Measurements from ENCODE around the gene IMPG2.
"Not testable (repeated sequence)": the region's sequence is repeated elsewhere in the genome, so short reads cannot be mapped to it uniquely, and the experiment has no call there.

IMPG2 gene

DNA sequence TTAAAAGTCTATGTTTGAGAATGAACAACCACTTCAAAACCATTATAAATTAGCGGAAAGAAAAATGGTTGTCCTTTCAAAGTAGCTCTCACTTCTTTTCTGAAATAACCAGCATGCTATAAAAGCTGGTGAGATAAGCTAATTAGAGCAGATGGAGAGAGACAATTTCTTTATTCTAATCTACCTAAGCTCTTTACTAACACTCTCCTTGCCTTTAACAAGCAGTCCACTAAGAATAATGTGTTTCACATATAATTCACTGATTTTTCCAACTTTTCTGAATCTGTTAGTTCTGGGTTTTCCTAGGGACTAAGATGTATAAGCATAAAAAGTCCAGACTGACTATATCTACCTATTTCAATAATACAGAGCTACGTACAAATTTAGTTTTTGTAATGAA lies at the start of gene IMPG2:
Gene IMPG2 (minus strand): TSS at position 101 of the 400 bp plus-strand sequence. CDS start 203 bp downstream, outside the sequence.
- no peak for DNase-seq

DNA sequence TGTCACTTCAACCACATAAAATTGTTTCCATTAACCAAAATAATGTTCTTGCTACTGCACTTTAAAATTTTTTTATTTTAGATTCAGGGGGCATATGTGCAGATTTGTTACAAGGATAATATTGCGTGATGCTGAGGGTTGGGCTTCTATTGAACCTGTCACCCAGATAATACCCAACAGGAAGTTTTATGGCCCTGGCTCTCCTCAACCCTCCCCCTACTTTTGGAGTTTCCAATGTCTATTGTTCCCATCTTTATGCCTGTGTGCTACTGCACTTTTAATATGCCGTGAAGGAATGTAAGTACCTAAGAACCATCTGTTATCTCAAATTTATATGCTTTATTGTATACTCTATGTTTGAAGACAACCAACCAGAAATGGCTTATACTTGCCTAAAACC lies 42.0 kb upstream of the IMPG2 start:
- no peak for DNase-seq

DNA sequence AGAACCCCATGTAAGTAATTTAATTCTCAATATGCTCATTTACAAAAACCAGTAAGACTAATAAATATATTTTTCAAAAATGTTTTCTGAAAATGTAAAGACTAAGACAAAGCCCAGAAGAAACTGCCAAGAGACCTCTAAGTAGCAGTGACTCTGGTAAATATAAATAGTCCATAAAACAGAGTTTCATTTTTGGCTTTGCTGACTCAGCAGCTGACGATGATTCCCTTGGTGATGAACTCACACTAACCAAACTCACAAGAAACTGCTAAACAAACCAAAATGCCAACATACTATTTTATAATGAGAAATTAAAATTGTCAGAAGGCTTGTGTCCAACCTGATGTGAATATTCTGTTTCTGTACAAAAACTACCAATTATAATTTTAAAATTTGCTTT lies 31.5 kb upstream of the IMPG2 start:
- no peak for DNase-seq

DNA sequence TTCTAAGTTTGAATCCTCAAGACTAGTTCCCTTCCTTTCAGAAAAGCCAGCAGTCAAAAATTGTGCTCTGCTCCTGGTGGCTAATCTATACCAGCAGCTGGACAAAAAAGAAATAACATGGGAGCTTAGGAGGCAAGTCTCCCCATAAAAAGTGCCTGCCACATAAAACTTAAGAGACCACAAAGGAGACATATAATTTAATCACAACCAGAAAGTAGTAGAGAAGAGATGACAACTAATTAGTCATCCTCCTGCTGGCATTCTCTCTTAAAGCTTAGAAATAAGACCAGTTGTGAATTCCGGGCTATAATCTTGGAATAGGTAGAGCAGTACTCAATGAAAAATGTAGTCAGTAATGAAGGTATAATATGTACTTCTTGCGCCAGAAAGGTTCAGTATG lies 20.2 kb upstream of the IMPG2 start:
- DNase-seq: no peak

DNA sequence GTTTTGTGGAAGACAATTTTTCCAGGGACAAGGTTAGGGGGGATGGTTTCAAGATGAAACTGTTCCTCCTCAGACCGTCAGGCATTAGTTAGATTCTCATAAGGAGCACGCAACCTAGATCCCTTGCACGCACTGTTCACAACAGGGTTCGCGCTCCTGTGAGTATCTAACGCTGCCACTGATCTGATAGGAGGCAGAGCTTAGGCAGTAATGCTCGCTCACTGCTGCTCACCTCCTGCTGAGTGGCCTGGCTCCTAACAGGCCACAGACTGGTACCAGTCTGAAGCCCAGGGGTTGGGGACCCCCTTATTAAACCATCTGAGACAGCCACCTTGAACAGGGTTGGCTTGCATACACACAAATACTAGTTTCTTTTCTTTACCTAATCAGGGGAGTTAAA lies 13.5 kb upstream of the IMPG2 start:
- no peak for DNase-seq

DNA sequence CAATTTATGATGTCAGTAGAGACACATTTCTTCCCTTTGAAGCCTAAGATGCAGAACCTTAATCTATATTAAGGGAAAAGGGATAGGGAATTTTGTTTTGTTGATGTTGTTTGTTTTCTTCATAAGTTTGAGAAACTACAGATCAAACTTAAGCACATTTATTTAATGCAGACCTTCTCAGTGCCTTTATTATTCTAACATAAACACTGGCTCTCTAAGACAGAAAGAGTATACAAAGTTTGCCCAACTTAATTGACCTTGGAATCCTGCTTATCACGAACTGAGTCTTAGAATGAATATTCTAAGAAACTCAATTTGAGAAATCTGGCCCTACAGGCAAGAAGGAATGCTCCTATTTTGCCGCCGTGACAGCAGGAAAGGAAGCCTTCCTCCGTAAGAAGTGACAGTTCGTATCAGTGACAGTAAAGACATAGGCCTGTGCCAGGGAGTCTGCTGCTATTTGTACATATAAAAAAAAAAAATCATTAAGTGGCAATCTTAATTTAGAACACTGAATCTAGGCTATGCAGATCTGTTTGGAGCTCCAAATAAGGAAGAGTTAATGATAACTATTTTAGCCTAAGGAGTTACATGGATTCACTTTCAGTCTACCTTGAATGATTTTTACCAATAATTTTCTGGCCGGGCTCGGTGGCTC lies 8.8 kb upstream of the IMPG2 start:
- no peak for DNase-seq

DNA sequence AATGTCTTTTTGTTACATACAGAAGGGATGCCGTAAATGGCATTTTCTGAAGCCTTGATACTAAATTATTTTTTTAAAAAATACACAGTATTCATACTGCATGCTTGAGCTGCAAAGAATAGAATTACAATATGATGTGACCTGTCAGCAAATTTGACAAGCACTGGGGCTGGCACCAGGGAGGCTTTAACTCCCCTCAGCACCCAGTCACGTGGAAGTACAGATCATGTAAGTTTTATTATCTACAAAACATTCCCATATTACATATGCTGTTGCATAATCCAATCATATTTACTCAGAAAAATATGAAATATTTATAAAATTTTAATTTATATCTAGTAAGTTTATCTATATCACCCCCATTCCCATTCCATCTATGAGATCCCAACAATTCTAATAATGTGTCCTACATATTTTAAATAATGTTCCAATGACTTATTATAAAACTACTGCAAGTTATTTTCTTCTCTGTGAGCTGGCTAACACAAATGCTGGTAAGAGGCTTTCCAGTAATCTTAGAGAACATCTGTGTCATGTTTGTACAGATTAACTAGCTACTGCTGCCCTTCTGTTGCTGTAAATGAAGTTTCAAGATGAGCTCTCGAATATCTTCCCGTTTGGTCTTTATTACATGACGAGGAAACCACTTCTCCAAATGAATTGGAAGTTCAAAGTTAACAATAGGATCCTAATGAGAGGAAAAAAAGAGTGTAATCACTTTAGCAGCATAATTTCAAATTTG lies 5.2 kb upstream of the IMPG2 start:
- no peak for DNase-seq

DNA sequence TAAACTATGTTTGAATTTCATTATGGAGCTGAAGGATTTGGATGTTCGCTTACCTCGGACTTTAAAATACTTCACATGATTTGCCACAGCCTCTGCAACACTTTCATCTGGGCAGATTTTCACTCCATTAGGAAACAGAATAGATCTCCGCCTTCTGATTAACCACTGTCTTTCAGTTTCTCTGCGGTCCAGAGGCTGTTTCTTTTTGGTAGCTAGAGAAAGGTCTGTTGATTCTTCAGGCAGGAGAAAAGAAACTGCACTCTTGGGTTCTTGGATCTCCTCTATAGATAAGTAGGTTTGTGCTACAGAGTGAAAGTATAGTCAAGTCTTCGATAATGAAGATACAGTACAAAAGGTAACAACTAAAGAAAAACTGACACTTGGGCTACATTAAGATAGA lies 844 bp downstream of the IMPG2 start:
- no peak for DNase-seq

DNA sequence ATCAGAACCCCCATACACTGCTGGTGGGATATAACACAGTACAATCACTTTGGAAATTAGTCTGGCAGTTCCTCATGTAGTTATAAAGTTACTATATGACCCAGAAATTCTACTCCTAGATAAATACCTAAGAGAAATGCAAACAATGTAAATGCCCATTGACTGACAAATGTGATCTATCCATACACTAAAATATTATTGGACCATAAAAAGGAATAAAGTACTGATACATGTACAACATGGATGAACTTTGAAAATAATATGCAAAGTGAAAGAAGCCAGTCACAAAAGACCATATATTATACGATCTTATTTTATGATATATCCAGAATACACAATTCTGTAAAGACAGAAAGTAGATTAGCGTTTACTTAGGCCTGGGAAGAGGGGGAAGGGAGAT lies 7.8 kb downstream of the IMPG2 start:
- DNase-seq: no peak

DNA sequence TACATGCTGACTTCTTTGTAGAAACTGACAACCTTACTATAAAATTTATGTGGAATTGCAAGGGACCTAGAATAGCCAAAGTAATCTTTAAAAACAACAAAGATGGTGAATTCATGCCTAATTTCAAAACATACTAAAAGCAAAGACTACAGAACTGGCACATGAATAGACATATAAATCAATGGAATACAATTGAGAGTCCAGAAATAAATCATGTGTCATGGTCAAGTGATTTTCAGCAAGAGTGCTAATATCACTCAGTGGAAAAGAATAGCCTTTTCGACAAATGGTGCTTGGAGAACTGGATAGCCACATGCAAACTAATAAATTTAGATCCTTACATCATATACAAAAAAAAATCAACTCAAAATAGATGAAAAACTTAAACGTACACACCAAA lies 8.7 kb downstream of the IMPG2 start:
- no peak for DNase-seq

DNA sequence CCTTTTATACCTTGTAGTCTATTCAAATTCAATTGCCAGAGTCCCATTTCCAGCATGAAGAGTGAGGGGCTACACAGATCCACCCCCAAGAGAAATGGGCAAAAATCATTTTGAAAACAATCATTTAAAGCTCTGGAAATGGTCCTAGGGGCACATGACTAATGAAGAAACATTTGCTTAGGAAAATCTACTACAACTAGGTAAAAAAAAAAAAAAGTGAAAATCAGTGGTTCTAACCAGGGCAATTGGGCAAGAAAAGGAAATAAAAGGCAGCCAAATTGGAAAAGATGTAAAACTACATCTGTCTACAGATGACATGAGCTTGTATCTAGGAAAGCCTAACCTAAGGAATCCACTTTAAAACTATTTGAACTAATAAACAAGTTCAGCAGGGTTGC lies 9.4 kb downstream of the IMPG2 start:
- no peak for DNase-seq

DNA sequence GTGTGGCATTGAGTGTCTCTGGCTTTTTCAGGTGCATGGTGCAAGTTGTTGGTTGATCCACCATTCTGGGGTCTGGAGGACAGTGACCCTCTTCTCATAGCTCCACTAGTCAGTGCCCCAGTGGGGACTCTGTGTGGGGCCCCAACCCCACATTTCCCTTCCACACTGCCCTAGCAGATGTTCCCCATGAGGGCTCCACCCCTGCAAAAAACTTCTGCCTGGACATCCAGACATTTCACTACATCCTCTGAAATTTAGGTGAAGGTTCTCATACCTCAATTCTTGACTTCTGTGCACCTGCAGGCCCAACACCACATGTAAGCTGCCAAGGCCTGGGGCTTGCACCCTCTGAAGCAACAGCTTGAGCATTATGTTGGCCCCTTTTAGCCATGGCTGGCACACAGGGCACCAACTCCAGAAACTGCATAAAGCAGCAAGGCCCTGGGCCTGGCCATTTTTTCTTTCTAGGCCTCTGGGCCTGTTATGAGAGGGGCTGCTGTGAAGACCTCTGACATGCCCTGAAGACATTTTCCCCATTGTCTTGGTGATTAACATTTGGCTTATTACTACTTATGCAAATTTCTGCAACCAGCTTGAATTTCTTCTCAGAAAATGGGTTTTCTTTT lies 12.1 kb downstream of the IMPG2 start:
- not testable (repeated sequence) for DNase-seq

DNA sequence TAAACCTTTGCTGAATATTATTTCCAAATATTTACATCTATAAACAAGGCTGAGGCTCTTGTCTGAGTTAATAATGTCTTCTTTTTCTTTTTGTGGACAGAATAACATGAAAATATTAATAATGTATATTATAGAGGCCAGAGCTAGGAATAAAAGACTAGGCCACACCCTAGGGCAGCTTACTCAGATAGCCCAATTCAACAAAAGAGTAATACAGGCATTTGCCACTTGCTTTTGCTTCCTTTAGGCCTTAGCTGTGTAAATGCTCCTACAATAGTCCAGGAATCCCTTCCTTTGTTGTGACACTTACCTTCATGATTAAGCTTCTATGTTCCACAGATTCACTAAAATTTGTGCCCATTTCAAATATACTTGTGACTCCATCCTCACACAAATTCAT lies 16.5 kb downstream of the IMPG2 start:
- no peak for DNase-seq

DNA sequence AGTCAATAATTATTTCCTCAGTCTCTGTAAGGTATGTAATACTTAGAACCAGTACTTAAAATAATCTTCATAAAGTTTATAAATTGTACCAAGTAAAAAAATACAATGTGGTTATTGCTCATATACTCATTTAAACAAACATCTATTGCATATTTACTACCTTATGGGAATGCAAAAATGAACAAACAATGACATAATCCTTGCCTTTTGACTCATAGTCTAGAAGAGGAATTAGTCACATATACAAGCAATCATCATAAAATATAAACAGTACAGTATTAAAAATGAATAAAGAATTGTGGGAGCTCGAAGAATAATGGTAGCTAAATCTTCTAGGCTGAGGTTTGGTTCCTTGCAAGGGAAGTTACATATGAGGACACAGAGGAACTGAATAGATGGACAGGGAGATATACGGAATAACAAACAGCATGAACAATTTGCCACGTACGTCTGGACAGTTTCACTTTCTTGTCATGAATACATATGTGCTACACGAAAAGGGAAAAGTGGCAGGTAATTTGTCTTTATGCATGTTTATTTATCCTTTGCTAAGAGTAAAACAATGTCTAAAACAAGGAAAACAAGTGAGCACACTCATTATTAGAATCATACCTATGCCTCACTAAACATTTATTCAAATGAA lies 17.2 kb downstream of the IMPG2 start:
- DNase-seq: no peak

DNA sequence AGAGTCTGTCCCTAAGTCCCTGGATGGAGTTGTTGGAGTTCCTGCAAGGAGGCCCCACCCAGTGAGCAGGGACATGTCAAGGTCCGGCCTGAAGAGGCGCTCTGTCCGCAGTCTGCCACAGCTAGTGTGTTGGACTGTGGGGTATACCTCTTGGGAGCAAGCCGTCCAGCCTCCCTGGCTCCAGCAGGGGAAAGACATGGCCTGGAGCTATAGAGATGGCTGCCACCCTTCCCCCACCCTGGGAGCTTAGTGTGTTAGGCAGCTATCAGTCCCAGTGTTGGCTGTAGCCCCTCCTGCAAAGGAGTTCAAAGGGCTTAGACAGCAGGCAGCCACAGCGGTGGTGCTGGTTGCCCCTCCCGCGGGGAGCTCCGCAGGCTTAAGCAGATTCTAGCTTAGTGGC lies 20.3 kb downstream of the IMPG2 start:
- DNase-seq: no peak

DNA sequence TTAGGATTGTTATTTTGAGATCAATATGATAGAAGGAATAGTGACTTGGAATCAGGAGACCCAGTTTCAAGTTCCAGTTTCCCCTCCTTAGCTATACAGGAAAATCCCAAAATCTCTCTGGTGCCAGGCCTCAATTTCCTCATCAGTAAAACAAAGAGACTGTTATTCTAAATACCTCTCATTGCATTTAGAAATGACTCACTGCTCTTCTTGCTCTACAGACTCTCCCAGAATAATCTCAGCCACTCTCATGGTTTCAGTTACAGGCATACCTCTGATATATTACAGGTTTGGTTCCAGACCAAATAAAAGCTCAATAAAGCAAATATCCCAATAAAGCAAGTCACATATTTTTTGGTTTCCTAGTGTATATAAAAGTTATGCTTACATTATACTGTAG lies 28.3 kb downstream of the IMPG2 start:
- DNase-seq: no peak

DNA sequence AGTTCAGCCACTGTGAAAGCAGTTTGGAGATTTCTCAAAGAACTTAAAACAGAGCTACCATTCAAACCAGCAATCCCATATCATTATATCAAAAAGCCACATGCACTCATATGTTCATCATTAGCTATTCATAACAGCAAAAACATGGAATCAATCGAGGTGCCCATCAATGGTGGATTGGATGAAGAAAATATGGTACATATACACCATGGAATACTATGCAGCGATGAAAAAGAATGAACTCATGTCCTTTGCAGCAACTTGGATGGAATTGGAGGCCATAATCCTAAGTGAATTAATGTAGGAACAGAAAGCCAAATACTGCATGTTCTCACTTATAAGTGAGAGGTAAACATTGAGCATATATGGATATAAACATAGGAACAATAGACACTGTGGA lies 32.1 kb downstream of the IMPG2 start:
- DNase-seq: no peak

DNA sequence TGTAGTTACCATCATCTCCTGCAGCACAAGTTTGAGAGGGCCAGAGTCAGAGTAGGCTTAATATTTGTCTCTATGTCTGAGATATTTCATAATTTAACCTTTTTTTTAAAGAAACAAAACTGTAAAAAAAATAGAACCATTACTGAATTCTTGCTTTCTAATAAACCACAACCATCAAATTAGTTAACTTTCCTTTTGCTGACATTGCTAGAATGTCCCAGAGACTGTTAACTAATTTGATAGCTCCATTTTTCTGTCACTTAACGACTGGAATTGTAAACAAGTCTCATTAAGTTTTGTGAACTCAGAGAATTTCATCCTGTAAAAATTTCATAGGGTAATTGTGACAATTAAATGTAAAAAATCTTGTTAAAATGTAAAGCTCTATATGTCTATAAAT lies 35.6 kb downstream of the IMPG2 start:
- DNase-seq: no peak

DNA sequence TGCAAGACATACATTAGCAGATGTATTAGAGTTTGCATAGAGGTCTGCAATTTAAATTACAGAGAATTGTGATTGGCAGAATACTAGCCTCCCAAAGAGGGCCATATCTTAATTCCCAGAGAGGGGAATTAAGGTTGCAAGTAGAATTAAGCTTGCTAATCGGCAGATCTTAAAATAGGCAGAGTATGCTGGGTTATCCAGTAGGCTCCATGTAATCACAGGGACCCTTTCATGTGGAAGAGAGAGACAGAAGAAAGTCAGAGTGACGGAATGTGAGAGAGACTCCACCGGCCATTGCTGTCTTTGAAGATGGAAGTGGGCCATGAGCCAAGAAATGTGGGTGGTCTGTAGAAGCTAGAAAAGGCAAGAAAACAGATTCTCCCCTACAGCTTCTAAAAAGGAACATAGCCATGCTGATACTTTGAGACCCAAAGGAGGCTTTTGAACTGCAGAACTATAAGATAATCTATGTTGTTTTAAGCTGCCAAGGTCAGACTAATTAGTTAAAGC lies 38.8 kb downstream of the IMPG2 start:
- no peak for DNase-seq

DNA sequence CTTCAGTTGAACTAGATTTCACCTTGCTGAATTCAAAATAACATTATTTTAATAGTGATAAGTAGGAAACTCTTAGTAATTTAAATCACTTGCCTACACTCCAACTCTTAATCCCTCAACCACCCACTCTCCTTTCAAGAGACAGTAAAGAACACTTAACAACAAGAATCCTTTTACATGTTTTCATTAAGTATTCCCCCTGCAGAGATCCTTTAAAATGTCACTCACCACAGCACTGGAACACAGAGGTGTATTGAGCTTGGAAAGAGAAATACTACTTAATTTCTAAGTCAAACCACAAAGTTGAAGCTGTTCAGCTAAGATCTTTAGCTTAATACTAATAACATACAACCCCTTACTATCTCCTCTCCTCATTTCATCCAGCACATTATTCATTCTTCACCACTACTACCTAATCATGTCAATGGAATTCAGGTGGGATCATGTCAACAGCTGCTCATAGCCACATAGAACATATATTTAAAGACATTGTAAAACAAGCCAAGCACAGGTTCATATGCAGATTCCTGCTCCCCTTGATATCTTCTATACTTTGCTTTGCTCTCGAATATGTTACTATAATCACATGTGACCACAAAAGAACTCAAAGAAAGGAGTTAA lies 40.5 kb downstream of the IMPG2 start:
- DNase-seq: no peak

DNA sequence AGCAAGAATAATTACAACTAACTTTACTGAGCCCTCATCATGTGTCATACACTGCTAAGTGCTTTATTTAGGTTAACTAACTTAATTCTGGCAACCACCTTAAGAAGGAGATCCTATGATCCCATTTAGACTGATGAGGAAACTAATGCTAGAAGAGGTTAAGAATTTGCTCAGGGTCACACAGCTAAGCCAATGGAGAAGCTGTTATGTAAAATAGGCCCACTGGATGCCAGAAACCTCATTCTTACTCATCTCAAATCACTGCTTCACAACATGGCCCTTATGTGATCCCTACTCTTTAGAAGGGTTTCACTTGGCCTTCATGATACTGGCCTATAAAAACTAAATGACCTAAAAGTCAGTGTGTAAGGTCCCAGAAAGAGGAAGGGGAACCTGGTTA lies 41.2 kb downstream of the IMPG2 start:
- no peak for DNase-seq

DNA sequence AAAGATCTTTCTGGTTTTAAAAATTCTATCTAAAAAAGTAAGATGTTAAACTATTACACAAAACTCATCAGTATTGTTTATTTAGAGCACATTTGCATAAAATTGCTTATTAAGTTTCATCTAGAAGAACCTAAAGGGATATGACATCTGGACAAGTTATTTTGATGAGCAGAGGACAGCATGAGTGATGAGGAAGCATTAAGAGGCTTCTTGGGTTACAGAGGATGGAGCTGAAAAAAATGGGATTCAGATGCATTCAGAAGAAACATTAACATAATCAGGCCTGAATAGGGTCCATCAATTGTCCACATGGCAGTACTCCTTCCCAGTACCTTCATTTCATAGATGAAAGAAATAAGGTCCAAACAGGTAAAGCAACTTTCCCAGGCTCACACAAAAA lies 41.6 kb downstream of the IMPG2 start:
- DNase-seq: no peak

DNA sequence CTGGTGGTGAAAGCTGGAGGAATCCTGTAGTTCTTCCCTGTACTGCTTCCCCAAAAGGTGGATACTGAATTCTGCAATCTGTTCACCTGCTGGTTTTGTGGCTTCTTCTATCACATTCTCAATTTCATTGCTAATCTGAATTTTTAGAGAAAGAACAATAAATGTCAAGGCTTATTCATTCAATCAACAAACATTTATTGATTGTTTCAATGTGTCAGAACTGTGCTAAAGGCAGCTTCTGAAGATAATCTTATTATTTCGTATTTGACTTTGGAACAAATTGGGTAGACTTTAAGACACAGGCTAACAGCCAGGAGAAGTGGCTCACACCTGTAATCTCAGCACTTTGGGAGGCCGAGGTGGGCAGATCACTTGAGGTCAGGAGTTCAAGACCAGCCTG lies 46.8 kb downstream of the IMPG2 start:
- no peak for DNase-seq

All from NCI-H510A treated with DMSO at 0.1 percent for 48 hours (cell line).